ENCODE data around the gene TMSB10. TPM values are rescaled to one million over a fixed set of nuclear protein-coding genes. Genes with fewer than 3 reads are reported as not detected.

The TMSB10 gene
- total RNA-seq, 1 donor from 2014 or later, result 2,521 TPM

DNA sequence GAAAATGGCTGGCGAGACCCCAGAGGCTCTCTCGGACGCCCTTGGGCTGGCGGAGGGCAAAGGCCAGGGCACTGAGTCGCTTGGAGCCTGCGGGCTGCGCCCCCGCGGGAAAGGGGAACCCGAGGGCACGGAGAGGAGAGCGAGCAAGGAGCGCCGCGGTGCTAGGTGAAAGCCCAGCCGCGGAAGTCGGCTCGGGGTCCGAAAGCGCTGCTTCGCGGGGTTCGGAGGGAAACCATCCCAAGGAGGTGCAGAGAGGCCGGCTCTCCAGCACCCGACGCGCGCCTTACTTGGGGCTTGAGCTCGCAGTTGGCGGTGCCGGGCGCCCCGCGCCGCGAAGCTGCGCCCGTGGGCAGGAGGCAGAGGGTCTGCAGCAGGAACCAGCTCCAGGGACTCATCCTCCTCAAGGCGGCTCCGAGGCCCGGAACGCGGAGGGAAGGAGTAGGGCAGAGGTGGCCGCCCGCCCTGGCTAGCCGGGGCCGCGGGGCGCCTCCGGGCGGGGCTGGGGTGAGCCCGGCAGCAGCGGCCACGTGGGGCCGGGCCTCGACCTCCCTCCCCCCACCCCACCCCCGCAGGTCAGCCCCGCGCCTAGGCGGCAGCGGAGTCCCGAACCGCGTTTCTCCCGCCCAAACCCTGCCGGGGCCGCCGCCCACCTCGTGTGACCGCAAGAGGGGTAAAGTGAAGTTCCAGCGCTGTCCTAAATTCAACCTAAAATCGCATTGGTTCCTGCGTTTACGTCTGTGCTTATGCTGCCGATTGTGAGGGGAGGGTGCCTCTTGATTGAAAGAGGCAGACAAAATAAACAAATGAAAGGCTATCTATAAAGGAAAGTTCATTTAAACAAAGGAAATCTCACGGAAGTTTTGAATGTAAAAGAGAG lies 24.6 kb upstream of the TMSB10 start, which contains the start of gene TRABD2A:
Gene TRABD2A (minus strand): TSS at position 440 of the 877 bp plus-strand sequence. CDS start 45 bp downstream, at position 395.
- no peaks in the 10 kb centered on the region for H3K36me3 Mint-ChIP-seq (ENCODE audit: low read depth)
- no peaks in the 10 kb centered on the region for H3K9me3 Mint-ChIP-seq (ENCODE audit: low read depth)
- H3K4me3 Mint-ChIP-seq (ENCODE audit: unreplicated experiment), result peak within 1 kb of the TSS; percentile 77
- no peak within 1 kb of the TSS for H3K27ac Mint-ChIP-seq (ENCODE audit: unreplicated experiment)
- peak; percentile 82 for DNase-seq (ENCODE audit: low spot score)
- H3K27me3 Mint-ChIP-seq (ENCODE audit: low read depth), result peaks cover 44% of the 10 kb centered on the region
- peaks cover 42% of the 10 kb centered on the region for H3K4me1 Mint-ChIP-seq (ENCODE audit: low read depth)
- TF ChIP-seq CTCF (IDR thresholded peaks at IDR 0.05), result no peak

DNA sequence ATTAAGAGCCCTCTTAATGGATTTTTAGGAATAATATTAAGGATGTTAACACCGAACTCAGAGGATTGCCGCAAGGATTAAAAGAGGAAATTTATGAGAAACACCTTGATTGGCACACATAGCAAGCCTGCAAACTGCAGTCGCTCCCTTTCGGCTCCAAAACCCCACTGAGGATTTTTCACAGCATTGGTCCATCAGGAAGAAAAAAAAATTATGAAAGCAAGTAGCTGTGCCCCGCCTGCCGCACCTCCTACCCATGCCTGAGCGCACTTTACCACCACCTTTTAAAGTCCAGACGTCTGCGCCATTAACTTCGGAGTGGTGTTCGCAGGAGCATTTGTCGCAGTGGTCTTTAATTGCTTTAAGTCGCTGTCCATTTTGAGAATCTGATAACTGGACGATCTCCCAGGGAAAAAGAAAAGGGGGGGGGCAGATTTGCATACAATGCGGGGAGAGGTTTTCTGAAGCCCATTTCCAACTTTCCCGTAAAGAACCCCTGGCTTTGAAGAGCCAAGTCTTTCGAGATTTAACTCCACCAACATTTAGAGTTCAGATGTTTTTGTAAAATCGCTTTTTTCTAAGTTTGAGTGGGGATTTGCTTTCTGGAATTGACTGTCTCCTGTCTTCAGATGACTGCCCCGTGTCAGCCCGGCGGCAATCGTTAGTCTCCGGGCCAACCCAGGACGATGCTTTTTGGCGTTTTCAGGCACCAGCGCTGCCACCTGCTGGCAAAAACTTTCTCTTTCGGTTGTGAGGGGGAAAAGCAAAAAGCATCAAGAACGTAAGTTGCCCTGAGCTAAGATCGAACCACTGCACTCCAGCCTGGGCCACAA lies 23.7 kb upstream of the TMSB10 start:
- H3K36me3 Mint-ChIP-seq (ENCODE audit: low read depth), result no peaks in the 10 kb centered on the region
- peak; percentile 94 for TF ChIP-seq CTCF (IDR thresholded peaks at IDR 0.05)
- peaks cover 42% of the 10 kb centered on the region for H3K4me1 Mint-ChIP-seq (ENCODE audit: low read depth)
- no peak overlapping the region for H3K27ac Mint-ChIP-seq (ENCODE audit: unreplicated experiment)
- DNase-seq (ENCODE audit: low spot score), result peak; percentile 72
- peaks cover 36% of the 10 kb centered on the region for H3K27me3 Mint-ChIP-seq (ENCODE audit: low read depth)
- H3K4me3 Mint-ChIP-seq (ENCODE audit: unreplicated experiment), result peak overlapping the region; percentile 77
- no peaks in the 10 kb centered on the region for H3K9me3 Mint-ChIP-seq (ENCODE audit: low read depth)

- peaks cover 33% of the 10 kb centered on the region for H3K27me3 Mint-ChIP-seq (ENCODE audit: low read depth)
- H3K9me3 Mint-ChIP-seq (ENCODE audit: low read depth), result no peaks in the 10 kb centered on the region
- H3K4me1 Mint-ChIP-seq (ENCODE audit: low read depth), result peaks cover 42% of the 10 kb centered on the region
- DNase-seq (ENCODE audit: low spot score), result no peak
- H3K27ac Mint-ChIP-seq (ENCODE audit: unreplicated experiment), result no peak overlapping the region
- H3K36me3 Mint-ChIP-seq (ENCODE audit: low read depth), result no peaks in the 10 kb centered on the region
- peak overlapping the region; percentile 77 for H3K4me3 Mint-ChIP-seq (ENCODE audit: unreplicated experiment)
- peak; percentile 71 for TF ChIP-seq CTCF (IDR thresholded peaks at IDR 0.05)
These were observed 23.1 kb upstream of the TMSB10 start for GRCh38 chr2:84882414-84882738.

GRCh38 chr2:84882775-84883550 lies 22.5 kb upstream of the TMSB10 start:
- Mint-ChIP-seq H3K36me3 (ENCODE audit: low read depth) (no peaks in the 10 kb centered on the region), H3K4me1 (ENCODE audit: low read depth) (peaks cover 42% of the 10 kb centered on the region)

More at GRCh38 chr2:84882775-84883550, 22.5 kb upstream of the TMSB10 start:
- peak overlapping the region; percentile 77 for H3K4me3 Mint-ChIP-seq (ENCODE audit: unreplicated experiment)
- peaks cover 27% of the 10 kb centered on the region for H3K27me3 Mint-ChIP-seq (ENCODE audit: low read depth)
- H3K9me3 Mint-ChIP-seq (ENCODE audit: low read depth), result no peaks in the 10 kb centered on the region
- TF ChIP-seq CTCF (IDR thresholded peaks at IDR 0.05), result no peak
- H3K27ac Mint-ChIP-seq (ENCODE audit: unreplicated experiment), result no peak overlapping the region
- no peak for DNase-seq (ENCODE audit: low spot score)
